H1 (cell line): Measurements from ENCODE around the gene TFAP2B. TPM values are rescaled to one million over a fixed set of nuclear protein-coding genes. Genes with fewer than 3 reads are reported as not detected.
A peak's percentile ranks its signal among the peaks of the same experiment; 100 is the strongest.

Source experiments
- CTCF ChIA-PET: fragments of 300-600 bp; sonication (Branson Sonifier 250); formaldehyde crosslinking; loops from one replicate; lab custom pipeline; 2021; ENCODE audit not compliant: partially characterized antibody; lab: Charles Lee
- POLR2A ChIA-PET: fragments of 300-600 bp; sonication (Branson Sonifier 250); formaldehyde crosslinking; loops from one replicate; lab custom pipeline; 2021; ENCODE audit warnings: inconsistent platforms; ENCODE audit not compliant: partially characterized antibody; lab: Charles Lee
- DNase-seq, 2 experiments: peaks; one replicate each; pipeline versions ENCODE4 v3.0.0 to v3.0.0-alpha.2; 2010 to 2022; ENCODE audit warnings: low spot score in 2 of 2, low read depth in 1 of 2, mixed read lengths in 1 of 2
- FAIRE-seq: peaks from 2 replicates; lab custom pipeline; 2011; peaks lifted over from hg19 to GRCh38; lab: Jason Lieb, UNC
- H2AFZ ChIP-seq: 2 replicates; pipeline ENCODE4 v1.8.1; 2012; ENCODE audit warnings: low read length, inconsistent platforms
- H2AK5ac ChIP-seq: 2 replicates; pipeline ENCODE4 v1.6.1; 2013; ENCODE audit warnings: low read depth, low read length
- H2BK120ac ChIP-seq: replicated peaks from 2 replicates; pipeline ENCODE3; 2013; ENCODE audit warnings: low read depth, low read length, inconsistent platforms
- H2BK12ac ChIP-seq: 2 replicates; pipeline ENCODE4 v1.6.1; 2013; ENCODE audit warnings: low read depth, low read length
- H2BK15ac ChIP-seq: 2 replicates; pipeline ENCODE4 v1.6.1; 2013; ENCODE audit warnings: low read length
- H2BK20ac ChIP-seq: 2 replicates; pipeline ENCODE4 v1.6.1; 2013; ENCODE audit warnings: low read length
- H2BK5ac ChIP-seq: 2 replicates; pipeline ENCODE4 v1.6.1; 2013; ENCODE audit warnings: low read depth, low read length
- H3K14ac ChIP-seq: 2 replicates; pipeline ENCODE4 v1.6.1; 2013; ENCODE audit warnings: inconsistent platforms; ENCODE audit not compliant: insufficient read length
- H3K18ac ChIP-seq: 2 replicates; pipeline ENCODE4 v1.6.1; 2013; ENCODE audit warnings: low read length; ENCODE audit errors: extremely low read depth
- H3K23ac ChIP-seq: 2 replicates; pipeline ENCODE4 v1.6.1; 2013; ENCODE audit warnings: inconsistent platforms; ENCODE audit not compliant: insufficient read length
- H3K23me2 ChIP-seq: 2 replicates; pipeline ENCODE4 v1.6.1; 2013; ENCODE audit warnings: low read depth, low read length
- H3K27ac ChIP-seq: 2 replicates; pipeline ENCODE4 v1.6.1; 2011; ENCODE audit warnings: low read depth, low read length, inconsistent platforms
- H3K27me3 ChIP-seq, 4 experiments: replicated peaks in 1 of 4; 1 replicate in 1 of 4; 2 replicates in 3 of 4; pipeline versions ENCODE4 v1.6.1 to v1.8.1; 2011 to 2013; ENCODE audit warnings: low read length in 3 of 4, mild to moderate bottlenecking in 3 of 4, inconsistent platforms in 2 of 4, mixed read lengths in 2 of 4, moderate library complexity in 1 of 4; ENCODE audit not compliant: control insufficient read depth in 3 of 4, insufficient read depth in 3 of 4; ENCODE audit errors: extremely low read depth in 1 of 4
- H3K36me3 ChIP-seq, 4 experiments: 2 replicates each; pipeline versions ENCODE4 v1.6.1 to v1.8.1; 2011 to 2013; ENCODE audit warnings: mild to moderate bottlenecking in 4 of 4, low read length in 3 of 4, moderate library complexity in 2 of 4, control low read depth in 1 of 4, inconsistent platforms in 1 of 4; ENCODE audit not compliant: insufficient read depth in 4 of 4, control insufficient read depth in 2 of 4
- H3K4ac ChIP-seq: replicated peaks from 2 replicates; pipeline ENCODE3; 2013; ENCODE audit warnings: low read length, low read depth, mixed read lengths, inconsistent platforms; ENCODE audit not compliant: insufficient read length
- H3K4me1 ChIP-seq, 4 experiments: replicated peaks in 1 of 4; 1 replicate in 1 of 4; 2 replicates in 3 of 4; pipeline versions ENCODE4 v1.6.1 to v1.8.1; 2011 to 2013; ENCODE audit warnings: low read length in 3 of 4, inconsistent platforms in 2 of 4, mixed read lengths in 1 of 4; ENCODE audit not compliant: insufficient read depth in 4 of 4, control insufficient read depth in 3 of 4
- H3K4me2 ChIP-seq, 2 experiments: 2 replicates each; pipeline versions ENCODE4 v1.6.1 to v1.8.1; 2011 to 2013; ENCODE audit warnings: low read depth in 2 of 2, low read length in 2 of 2, control low read depth in 1 of 2, inconsistent platforms in 1 of 2, mild to moderate bottlenecking in 1 of 2; ENCODE audit not compliant: insufficient read depth in 1 of 2
- H3K4me3 ChIP-seq, 4 experiments: fragments of 200-600, 300-600 bp in 1 of 4; sonication (generic), shearing (Covaris generic), sonication (Bioruptor Twin) in 1 of 4; 2 replicates each; pipeline versions ENCODE4 v1.5.1 to v1.8.1; 2011 to 2016; ENCODE audit warnings: low read length in 4 of 4, low read depth in 3 of 4, control low read depth in 2 of 4, inconsistent platforms in 2 of 4, mild to moderate bottlenecking in 2 of 4, mixed read lengths in 1 of 4, moderate library complexity in 1 of 4; ENCODE audit not compliant: insufficient read depth in 2 of 4; ENCODE audit errors: extremely low read depth in 1 of 4
- H3K56ac ChIP-seq: replicated peaks from 2 replicates; pipeline ENCODE3; 2013; ENCODE audit warnings: low read depth, mild to moderate bottlenecking, mixed read lengths, low read length, inconsistent platforms; ENCODE audit not compliant: insufficient read length
- H3K79me1 ChIP-seq: 2 replicates; pipeline ENCODE4 v1.6.1; 2013; ENCODE audit warnings: low read depth, low read length, control low read depth
- H3K79me2 ChIP-seq, 2 experiments: 2 replicates each; pipeline versions ENCODE4 v1.6.1 to v1.8.1; 2012 to 2013; ENCODE audit warnings: low read length in 2 of 2, mild to moderate bottlenecking in 2 of 2, inconsistent platforms in 1 of 2; ENCODE audit not compliant: insufficient read depth in 2 of 2, control insufficient read depth in 1 of 2
- H3K9ac ChIP-seq, 4 experiments: replicated peaks in 1 of 4; 1 replicate in 1 of 4; 2 replicates in 3 of 4; pipeline versions ENCODE4 v1.6.1 to v1.8.1; 2011 to 2013; ENCODE audit warnings: low read depth in 3 of 4, low read length in 3 of 4, control low read depth in 2 of 4, mild to moderate bottlenecking in 2 of 4, moderate library complexity in 2 of 4, inconsistent platforms in 1 of 4; ENCODE audit errors: extremely low read depth in 1 of 4
- H3K9me3 ChIP-seq, 2 experiments: 2 replicates each; pipeline versions ENCODE4 v1.6.1 to v1.8.1; 2012 to 2013; ENCODE audit warnings: mild to moderate bottlenecking in 2 of 2, moderate library complexity in 2 of 2, control low read depth in 1 of 2, inconsistent platforms in 1 of 2, low read depth in 1 of 2, low read length in 1 of 2, mixed read lengths in 1 of 2; ENCODE audit not compliant: insufficient read depth in 2 of 2
- H4K20me1 ChIP-seq, 2 experiments: replicated peaks in 1 of 2; 2 replicates each; pipeline versions ENCODE3 to v1.8.1; 2011 to 2013; ENCODE audit warnings: inconsistent platforms in 2 of 2, low read length in 2 of 2, mild to moderate bottlenecking in 1 of 2; ENCODE audit not compliant: insufficient read depth in 2 of 2, control insufficient read depth in 1 of 2
- H4K5ac ChIP-seq: 2 replicates; pipeline ENCODE4 v1.6.1; 2013; ENCODE audit warnings: low read length, low read depth, mixed read lengths, inconsistent platforms; ENCODE audit not compliant: insufficient read length
- H4K8ac ChIP-seq: 2 replicates; pipeline ENCODE4 v1.8.0; 2013; ENCODE audit warnings: mild to moderate bottlenecking, moderate library complexity, low read length, inconsistent platforms; ENCODE audit not compliant: insufficient read depth; ENCODE audit errors: extremely low read depth
- H4K91ac ChIP-seq: replicated peaks from 2 replicates; pipeline ENCODE3; 2013; ENCODE audit warnings: low read length, mixed read lengths, inconsistent platforms; ENCODE audit not compliant: insufficient read length
- ASH2L ChIP-seq: fragments of 200-600, 300-600 bp; sonication (generic); IDR thresholded peaks from one replicate; pipeline ENCODE4 v1.7.1; 2017; ENCODE audit warnings: low read length
- BCL11A ChIP-seq, 2 experiments: IDR thresholded peaks; one replicate each; pipeline ENCODE4 v1.6.1; 2011; ENCODE audit warnings: low read depth in 2 of 2, low read length in 2 of 2, mild to moderate bottlenecking in 2 of 2
- EGR1 ChIP-seq: IDR thresholded peaks from 2 replicates; pipeline ENCODE4 v1.6.1; 2011; ENCODE audit warnings: low read depth, low read length, borderline replicate concordance
- EZH2 ChIP-seq: fragments of 200-600 bp; sonication (generic); IDR thresholded peaks from 2 replicates; pipeline ENCODE4 v1.7.1; 2012; ENCODE audit warnings: low read depth, mild to moderate bottlenecking, moderate library complexity, low read length, inconsistent platforms; ENCODE audit not compliant: severe bottlenecking
- POLR2A ChIP-seq, 2 experiments: IDR thresholded peaks; 1 replicate in 1 of 2; 2 replicates in 1 of 2; pipeline ENCODE4 v1.6.1; 2011; ENCODE audit warnings: low read depth in 2 of 2, low read length in 2 of 2, mild to moderate bottlenecking in 2 of 2; ENCODE audit errors: control extremely low read depth in 1 of 2
- RFX5 ChIP-seq: IDR thresholded peaks from 2 replicates; pipeline ENCODE4 v1.6.1; 2011; ENCODE audit warnings: low read depth, low read length, improper control_type of control experiment, borderline replicate concordance
- RNF2 ChIP-seq: fragments of 200-900, 300-1000 bp; sonication (generic); IDR thresholded peaks from 2 replicates; pipeline ENCODE4 v1.7.1; 2016; ENCODE audit warnings: borderline replicate concordance, low read depth, mild to moderate bottlenecking, antibody characterized with exemption, low read length; ENCODE audit not compliant: poor library complexity, severe bottlenecking; ENCODE audit errors: missing control alignments
- SRF ChIP-seq: IDR thresholded peaks from 2 replicates; pipeline ENCODE4 v1.6.1; 2011; ENCODE audit warnings: mild to moderate bottlenecking, low read depth, low read length, moderate library complexity
- SUZ12 ChIP-seq: fragments of 200-600 bp; sonication (generic); IDR thresholded peaks from 2 replicates; pipeline ENCODE4 v1.6.1; 2012; ENCODE audit warnings: mild to moderate bottlenecking, inconsistent platforms, low read length, moderate library complexity, mixed read lengths
- TAF1 ChIP-seq: IDR thresholded peaks from 2 replicates; pipeline ENCODE4 v1.6.1; 2011; ENCODE audit warnings: mild to moderate bottlenecking, low read depth, low read length
- USF2 ChIP-seq: IDR thresholded peaks from 2 replicates; pipeline ENCODE4 v1.6.1; 2011; ENCODE audit warnings: low read length, improper control_type of control experiment
- WGBS, 2 experiments: shearing (Covaris generic) in 1 of 2; methylation state at CpG; one replicate each; pipeline versions ENCODE4 v1.1.6 to v1.1.7; 2013 to 2015; ENCODE audit warnings: low lambda C conversion rate in 2 of 2, mixed read lengths in 2 of 2, inconsistent platforms in 1 of 2, low coverage in 1 of 2, missing lambda C conversion rate in 1 of 2; ENCODE audit not compliant: insufficient replicate concordance in 2 of 2, insufficient coverage in 1 of 2, insufficient read length in 1 of 2; ENCODE audit errors: extremely low coverage in 1 of 2, missing lambda C conversion rate in 1 of 2; 5-methylcytosine and 5-hydroxymethylcytosine counted together
- polyA plus RNA-seq, 7 experiments: library from polyadenylated mRNA; depleted of rRNA in 3 of 7; stranded (reverse) in 5 of 7; unstranded in 2 of 7; fragments of >200 nt in 5 of 7; fragments of 200-250 nt in 2 of 7; gene quantifications; 1 replicate in 5 of 7; 2 replicates in 1 of 7; 4 replicates in 1 of 7; pipeline versions ENCODE4 v1.2.1 to v1.2.3, GENCODE V29; 2011 to 2013; ENCODE audit warnings: missing spikeins in 2 of 7, mixed read lengths in 2 of 7
- total RNA-seq: library from RNA; stranded (reverse); fragmentation: NEBNext Ultra II Directional; extraction: Animal tissue kit (Norgen Biotek cat#: 25700); gene quantifications from 2 replicates; pipeline ENCODE4 v1.2.1, GENCODE V29; 2021

TFAP2B gene
- total and polyA plus RNA-seq, 2 of the 8 experiments (the other 6 are each of a cell fraction or from before 2014, with no cell fraction given): not detected

DNA sequence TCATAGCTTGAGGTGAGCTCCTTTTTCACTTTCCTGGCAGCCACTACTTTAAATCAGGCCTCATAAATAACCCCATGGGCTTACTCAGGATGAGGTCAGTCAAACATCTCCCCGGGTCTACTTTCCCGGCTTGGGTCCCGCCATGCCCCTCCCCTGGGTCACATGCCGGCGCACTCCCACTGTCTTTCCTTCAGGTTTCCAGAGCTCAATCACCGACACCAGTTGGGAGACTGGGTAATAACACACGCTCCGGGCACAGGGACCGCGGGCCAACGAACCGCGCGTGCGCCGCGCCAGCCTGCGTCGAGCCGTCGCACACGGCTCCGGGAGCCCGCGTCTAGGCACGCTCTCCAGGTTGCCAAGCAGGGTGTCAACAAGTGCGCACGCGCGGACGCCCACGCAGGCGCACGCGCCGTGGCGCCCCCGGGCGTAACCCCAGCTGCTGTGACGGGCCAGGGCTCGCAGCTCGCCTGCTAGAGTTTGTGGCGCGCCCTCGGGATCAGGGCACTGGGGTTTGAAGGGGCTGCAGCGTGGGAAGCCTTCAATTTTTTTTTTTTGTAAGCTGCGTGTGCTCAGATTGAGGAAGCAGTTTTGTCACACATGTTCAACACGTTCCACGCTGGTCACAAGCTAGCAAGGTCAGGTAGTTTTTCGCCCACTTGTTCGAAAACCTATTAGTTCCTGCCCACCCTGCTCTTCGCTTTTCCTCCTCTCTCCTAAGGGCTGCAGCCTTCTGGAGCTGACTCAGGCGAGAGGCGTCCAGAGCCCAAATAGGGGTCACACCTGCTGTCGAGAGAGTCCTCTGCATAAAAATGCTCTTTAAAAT lies 31.8 kb downstream of the TFAP2B start:
- H3K79me1 ChIP-seq: no peaks in the 10 kb centered on the region
- no peak overlapping the region for H3K23ac ChIP-seq
- H3K36me3 ChIP-seq: no peaks in the 10 kb centered on the region
- H3K18ac ChIP-seq: no peak overlapping the region
- H3K4ac ChIP-seq: no peak overlapping the region
- H3K9ac ChIP-seq: no peak overlapping the region
- H3K9me3 ChIP-seq: no peaks in the 10 kb centered on the region
- H3K27me3 ChIP-seq: peaks cover 63 to 88% (median 75%) of the 10 kb centered on the region in 4 experiments
- H3K23me2 ChIP-seq: peaks cover 12% of the 10 kb centered on the region; the same call in 1 of the 2 replicates
- H2BK120ac ChIP-seq: no peak overlapping the region
- no peak overlapping the region for H4K91ac ChIP-seq
- H3K27ac ChIP-seq: no peak overlapping the region
- CTCF ChIA-PET: interaction anchor here (0.6 to 2.2 kb wide), 13 partner anchors 8 to 658 kb away, joined by 3 to 8 read pairs (median 4); partner anchors contain the start of gene TFAP2D
- no peak overlapping the region for H2BK20ac ChIP-seq
- no peak overlapping the region for H2AFZ ChIP-seq
- H3K14ac ChIP-seq: no peak overlapping the region
- 1% methylated on average over 53 of the region's 55 CpGs; no CpG with 5 or more reads in 1 of the 2 experiments for WGBS, 2 experiments
- peaks cover 3 to 8% of the 10 kb centered on the region in 2 experiments for H4K20me1 ChIP-seq
- H2AK5ac ChIP-seq: no peak overlapping the region
- no peak overlapping the region; the same call in 1 of the 2 replicates for H2BK12ac ChIP-seq
- no peak for FAIRE-seq
- peaks cover 21 to 26% (median 26%) of the 10 kb centered on the region in 4 experiments for H3K4me1 ChIP-seq
- no peak overlapping the region for H4K5ac ChIP-seq
- POLR2A ChIA-PET: no interaction called here
- DNase-seq: peak in 1 of 2 experiments; percentile 73
- H3K56ac ChIP-seq: no peak overlapping the region
- no peaks in the 10 kb centered on the region for H3K79me2 ChIP-seq
- peak overlapping the region; percentile 75 to 91 for H3K4me2 ChIP-seq
- H2BK15ac ChIP-seq: no peak overlapping the region
- no peak overlapping the region for H4K8ac ChIP-seq
- H2BK5ac ChIP-seq: no peak overlapping the region
- H3K4me3 ChIP-seq: peak overlapping the region; percentile 19 to 53 (median 38); a peak in 6 of 8 replicates
- TF ChIP-seq RFX5 (no peak), POLR2A (IDR thresholded peaks at IDR 0.05; ENCODE audit: control extremely low read depth in 1 of 2, low read depth in 2 of 2, low read length in 2 of 2) (no peak), USF2 (0 out of 2 replicates have a peak, but pooled peaks have one; percentile 17), TAF1 (no peak), ASH2L (no peak), BCL11A (IDR thresholded peaks at IDR 0.05; ENCODE audit: low read depth in 2 of 2, low read length in 2 of 2) (no peak), SRF (no peak), EZH2 (peak; percentile 82), RNF2 (no peak), EGR1 (peak; percentile 96), SUZ12 (peak; percentile 52)
